WTC11 (cell line): ENCODE data around the gene THYN1.

Source experiments
- FOXK1 ChIP-seq: sonication (generic); formaldehyde crosslinking; IDR thresholded peaks from 2 replicates; pipeline ENCODE4 v1.8.0; 2022; ENCODE audit warnings: mild to moderate bottlenecking, moderate library complexity, missing genetic modification reagents
- TF ChIP-seq, protein P1 (sequence below): fragments of 200-600 bp; IDR thresholded peaks from 2 replicates; pipeline ENCODE4 v1.8.0; 2022; ENCODE audit warnings: antibody characterized with exemption

DNA sequence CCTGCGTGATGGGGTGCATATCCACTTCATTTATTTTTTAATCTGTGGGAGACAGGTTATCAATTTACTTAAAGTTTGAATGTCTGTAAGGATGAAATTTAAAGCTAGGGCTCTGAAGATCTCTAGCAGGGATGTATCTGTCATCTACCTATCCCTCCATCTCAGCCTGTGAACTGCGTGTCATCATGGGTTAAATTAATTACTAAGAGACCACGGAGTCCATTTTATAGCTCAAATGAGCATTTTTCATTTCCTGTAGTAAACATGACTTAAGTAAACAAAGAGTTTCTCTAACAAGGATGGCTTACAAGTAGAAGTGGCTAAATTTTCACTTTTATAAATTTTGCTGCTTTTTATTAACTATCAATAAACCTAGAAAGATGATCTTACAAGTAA, 20.2 kb upstream of the THYN1 start:
- TF ChIP-seq, protein P1, sequence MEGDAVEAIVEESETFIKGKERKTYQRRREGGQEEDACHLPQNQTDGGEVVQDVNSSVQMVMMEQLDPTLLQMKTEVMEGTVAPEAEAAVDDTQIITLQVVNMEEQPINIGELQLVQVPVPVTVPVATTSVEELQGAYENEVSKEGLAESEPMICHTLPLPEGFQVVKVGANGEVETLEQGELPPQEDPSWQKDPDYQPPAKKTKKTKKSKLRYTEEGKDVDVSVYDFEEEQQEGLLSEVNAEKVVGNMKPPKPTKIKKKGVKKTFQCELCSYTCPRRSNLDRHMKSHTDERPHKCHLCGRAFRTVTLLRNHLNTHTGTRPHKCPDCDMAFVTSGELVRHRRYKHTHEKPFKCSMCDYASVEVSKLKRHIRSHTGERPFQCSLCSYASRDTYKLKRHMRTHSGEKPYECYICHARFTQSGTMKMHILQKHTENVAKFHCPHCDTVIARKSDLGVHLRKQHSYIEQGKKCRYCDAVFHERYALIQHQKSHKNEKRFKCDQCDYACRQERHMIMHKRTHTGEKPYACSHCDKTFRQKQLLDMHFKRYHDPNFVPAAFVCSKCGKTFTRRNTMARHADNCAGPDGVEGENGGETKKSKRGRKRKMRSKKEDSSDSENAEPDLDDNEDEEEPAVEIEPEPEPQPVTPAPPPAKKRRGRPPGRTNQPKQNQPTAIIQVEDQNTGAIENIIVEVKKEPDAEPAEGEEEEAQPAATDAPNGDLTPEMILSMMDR, result no peak
- no peak for TF ChIP-seq FOXK1 (CRISPR knock-in tag)
